NB4 (cell line): Measurements from ENCODE around the gene JAZF1.

ENCODE experiments used
- DNase-seq: peaks from one replicate; pipeline ENCODE4 v3.0.0; 2010; ENCODE audit warnings: low read depth
- H3K4me3 ChIP-seq: one replicate; pipeline ENCODE4 v1.5.1; 2011; ENCODE audit warnings: mild to moderate bottlenecking, low read depth, low read length, moderate library complexity
- MYC ChIP-seq: IDR thresholded peaks from 2 replicates; pipeline ENCODE4 v1.6.1; 2011; ENCODE audit warnings: low read depth, low read length
- POLR2A ChIP-seq: IDR thresholded peaks from 2 replicates; pipeline ENCODE4 v1.6.1; 2011; ENCODE audit warnings: mild to moderate bottlenecking; ENCODE audit not compliant: insufficient read length; ENCODE audit errors: extremely low read depth
- TF ChIP-seq, protein P1 (sequence below): IDR thresholded peaks from one replicate; pipeline ENCODE4 v1.5.1; 2012; ENCODE audit warnings: low read depth, low read length
- TF ChIP-seq, protein P2 (sequence below): IDR thresholded peaks from 2 replicates; pipeline ENCODE4 v1.6.1; 2011; ENCODE audit warnings: low read depth, low read length

JAZF1 gene

DNA sequence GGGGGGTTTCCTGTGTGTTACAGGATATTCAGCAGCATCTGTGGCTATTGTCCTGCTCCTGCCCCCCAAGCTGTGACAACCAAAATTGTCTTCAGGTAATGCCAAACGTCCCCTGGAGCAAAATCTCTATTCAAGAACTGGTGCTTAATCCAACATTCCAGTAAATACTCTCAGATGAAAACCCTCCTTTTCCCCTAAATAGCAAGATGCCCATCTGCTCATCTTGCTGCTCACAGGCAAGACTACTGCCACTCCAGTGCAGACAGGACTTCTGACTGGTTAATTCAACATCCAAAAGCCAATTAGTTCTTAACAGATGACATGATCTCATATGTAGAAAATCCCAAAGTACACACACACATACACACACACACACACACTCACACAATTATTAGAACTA is 20.5 kb upstream of the JAZF1 start:
- no peak for DNase-seq
- TF ChIP-seq MYC (no peak), POLR2A (no peak)
- TF ChIP-seq, protein P1, sequence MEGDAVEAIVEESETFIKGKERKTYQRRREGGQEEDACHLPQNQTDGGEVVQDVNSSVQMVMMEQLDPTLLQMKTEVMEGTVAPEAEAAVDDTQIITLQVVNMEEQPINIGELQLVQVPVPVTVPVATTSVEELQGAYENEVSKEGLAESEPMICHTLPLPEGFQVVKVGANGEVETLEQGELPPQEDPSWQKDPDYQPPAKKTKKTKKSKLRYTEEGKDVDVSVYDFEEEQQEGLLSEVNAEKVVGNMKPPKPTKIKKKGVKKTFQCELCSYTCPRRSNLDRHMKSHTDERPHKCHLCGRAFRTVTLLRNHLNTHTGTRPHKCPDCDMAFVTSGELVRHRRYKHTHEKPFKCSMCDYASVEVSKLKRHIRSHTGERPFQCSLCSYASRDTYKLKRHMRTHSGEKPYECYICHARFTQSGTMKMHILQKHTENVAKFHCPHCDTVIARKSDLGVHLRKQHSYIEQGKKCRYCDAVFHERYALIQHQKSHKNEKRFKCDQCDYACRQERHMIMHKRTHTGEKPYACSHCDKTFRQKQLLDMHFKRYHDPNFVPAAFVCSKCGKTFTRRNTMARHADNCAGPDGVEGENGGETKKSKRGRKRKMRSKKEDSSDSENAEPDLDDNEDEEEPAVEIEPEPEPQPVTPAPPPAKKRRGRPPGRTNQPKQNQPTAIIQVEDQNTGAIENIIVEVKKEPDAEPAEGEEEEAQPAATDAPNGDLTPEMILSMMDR, result no peak
- TF ChIP-seq, protein P2, sequence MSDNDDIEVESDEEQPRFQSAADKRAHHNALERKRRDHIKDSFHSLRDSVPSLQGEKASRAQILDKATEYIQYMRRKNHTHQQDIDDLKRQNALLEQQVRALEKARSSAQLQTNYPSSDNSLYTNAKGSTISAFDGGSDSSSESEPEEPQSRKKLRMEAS, result no peak
- no peak overlapping the region for H3K4me3 ChIP-seq

DNA sequence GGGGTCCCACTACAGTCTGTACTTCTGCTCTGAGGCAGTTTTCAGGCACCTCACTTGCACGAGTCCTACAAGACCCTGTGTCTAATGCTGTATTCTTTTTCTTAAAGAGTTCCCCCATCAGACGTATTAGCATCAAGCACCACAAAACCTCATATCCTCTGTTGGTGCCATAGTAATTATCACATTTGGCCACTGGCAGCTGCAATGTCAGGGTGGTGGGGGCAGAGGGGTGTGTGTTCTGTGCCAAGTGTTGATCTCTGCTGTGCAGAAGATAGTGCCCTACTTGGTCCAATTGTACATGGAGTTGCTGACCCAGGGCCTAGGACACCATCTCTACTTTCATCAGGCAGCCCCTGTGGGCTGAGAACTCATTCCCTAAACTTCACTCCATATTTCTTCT is 20.0 kb upstream of the JAZF1 start:
- H3K4me3 ChIP-seq, result no peak overlapping the region
- DNase-seq, result no peak
- TF ChIP-seq, protein P1, result no peak
- TF ChIP-seq POLR2A, result no peak
- TF ChIP-seq, protein P2, result no peak
- no peak for TF ChIP-seq MYC

DNA sequence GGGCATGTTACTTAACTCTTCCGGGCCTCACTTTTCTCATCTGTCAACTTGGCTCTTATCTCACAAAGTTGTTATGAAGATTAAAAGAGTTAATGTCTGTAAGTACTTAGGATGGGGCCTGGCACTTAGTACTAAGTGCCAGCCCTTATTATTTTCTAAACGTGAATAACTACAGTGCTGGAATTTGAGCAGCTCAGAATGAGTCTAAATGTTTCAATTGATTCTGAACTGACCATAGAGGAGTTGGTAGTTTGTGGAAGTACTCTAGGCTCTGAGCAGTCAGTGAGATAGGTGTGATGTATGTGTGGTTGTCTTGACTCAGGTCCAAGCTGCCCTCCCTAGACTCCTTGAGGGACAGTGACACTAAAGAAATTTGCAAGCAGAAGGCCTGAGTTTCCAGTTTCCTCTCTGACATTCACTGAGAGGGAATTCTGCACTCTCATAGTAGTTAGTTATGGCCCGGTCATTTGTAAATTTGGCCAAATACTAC is 18.5 kb upstream of the JAZF1 start:
- TF ChIP-seq, protein P2, result no peak
- TF ChIP-seq, protein P1, result no peak
- TF ChIP-seq POLR2A (no peak), MYC (no peak)
- DNase-seq, result no peak
- no peak overlapping the region for H3K4me3 ChIP-seq

DNA sequence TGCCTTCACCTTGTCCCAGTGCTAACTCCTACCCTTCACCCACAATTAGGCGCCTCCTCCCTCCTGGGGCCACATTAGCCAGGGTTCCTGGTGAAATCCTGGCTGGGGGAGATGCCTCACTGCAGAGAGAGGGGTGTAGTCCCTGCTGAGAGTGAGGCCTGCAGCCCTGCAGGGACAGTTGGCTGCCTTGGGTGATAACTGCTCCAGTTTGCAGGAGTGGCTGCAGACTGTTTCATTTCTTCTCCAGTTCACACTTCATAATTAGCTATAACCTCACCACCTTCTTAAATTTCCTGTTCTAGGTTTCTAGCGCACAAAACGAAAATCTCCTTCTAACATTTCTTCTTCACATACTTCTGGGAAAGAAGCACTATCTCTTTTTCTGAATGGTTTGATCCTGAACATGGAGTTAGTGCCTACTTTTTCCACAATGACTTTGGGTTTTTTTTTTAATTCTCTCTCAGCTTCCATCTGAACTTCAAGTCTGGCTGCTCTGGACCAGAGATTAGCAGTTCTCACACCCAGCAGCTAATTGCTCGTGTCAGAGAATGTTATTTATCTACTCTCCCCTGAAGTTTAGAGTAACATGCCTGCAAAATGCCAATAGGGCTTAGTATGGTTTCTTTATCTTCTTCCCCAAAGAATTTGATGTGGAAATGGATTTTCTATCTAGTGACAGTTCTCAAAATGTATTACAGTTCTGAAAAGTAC is 15.5 kb upstream of the JAZF1 start:
- DNase-seq, result no peak
- no peak overlapping the region for H3K4me3 ChIP-seq
- no peak for TF ChIP-seq MYC
- TF ChIP-seq, protein P2, result no peak
- no peak for TF ChIP-seq POLR2A
- TF ChIP-seq, protein P1, result no peak

DNA sequence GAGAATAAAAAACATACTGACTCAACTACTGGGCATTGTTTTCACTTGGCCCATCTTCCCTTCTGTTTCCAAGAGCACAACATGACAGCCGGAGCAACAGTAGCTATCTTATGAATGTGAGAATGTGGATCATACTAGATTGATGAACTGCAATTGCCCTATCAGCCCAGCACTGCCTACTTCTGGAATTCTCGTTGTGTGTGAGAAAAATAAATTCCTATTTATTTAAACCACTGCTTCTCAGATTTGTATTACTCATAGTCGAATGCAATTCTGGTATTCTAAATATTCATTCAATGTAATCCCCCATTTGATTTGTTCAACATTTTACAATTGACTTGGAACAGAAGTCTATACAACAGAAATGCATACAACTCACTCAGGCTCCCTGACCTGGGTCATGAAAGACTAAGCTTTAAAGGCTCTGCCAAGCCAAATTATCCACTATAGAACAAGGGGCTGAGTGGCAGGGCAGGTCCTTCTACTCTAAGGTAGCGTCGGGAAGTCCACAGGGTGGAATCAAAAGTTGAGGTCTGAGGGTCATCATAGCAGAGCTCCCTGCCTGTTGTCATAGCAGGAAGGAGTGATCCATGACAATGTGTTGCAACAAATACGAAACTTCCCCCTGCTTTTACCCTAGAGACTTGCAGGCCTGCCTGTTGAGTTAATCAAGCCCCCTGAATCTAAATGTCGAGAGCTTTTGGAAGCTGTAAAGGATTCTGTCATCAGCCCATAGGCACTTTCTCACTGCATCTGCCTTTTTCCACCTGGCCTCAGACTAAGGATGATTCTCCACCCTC is 12.4 kb upstream of the JAZF1 start:
- no peak overlapping the region for H3K4me3 ChIP-seq

More for the DNA sequence above, 12.4 kb upstream of the JAZF1 start:
- DNase-seq, result peak; percentile 94
- no peak for TF ChIP-seq MYC
- TF ChIP-seq POLR2A, result no peak
- TF ChIP-seq, protein P1, result no peak
- TF ChIP-seq, protein P2, result no peak
